GM19328 (cell line): Measurements from ENCODE around the gene GTF2IRD1.
"Not testable (repeated sequence)": the region's sequence is repeated elsewhere in the genome, so short reads cannot be mapped to it uniquely, and the experiment has no call there.

Source experiments
- ATAC-seq: cut with Tn5 transposase; IDR thresholded peaks from one replicate; pipeline ENCODE4 v1.9.1; 2021; ENCODE audit warnings: mild to moderate bottlenecking, moderate library complexity; ENCODE audit not compliant: unreplicated experiment

GTF2IRD1 gene

DNA sequence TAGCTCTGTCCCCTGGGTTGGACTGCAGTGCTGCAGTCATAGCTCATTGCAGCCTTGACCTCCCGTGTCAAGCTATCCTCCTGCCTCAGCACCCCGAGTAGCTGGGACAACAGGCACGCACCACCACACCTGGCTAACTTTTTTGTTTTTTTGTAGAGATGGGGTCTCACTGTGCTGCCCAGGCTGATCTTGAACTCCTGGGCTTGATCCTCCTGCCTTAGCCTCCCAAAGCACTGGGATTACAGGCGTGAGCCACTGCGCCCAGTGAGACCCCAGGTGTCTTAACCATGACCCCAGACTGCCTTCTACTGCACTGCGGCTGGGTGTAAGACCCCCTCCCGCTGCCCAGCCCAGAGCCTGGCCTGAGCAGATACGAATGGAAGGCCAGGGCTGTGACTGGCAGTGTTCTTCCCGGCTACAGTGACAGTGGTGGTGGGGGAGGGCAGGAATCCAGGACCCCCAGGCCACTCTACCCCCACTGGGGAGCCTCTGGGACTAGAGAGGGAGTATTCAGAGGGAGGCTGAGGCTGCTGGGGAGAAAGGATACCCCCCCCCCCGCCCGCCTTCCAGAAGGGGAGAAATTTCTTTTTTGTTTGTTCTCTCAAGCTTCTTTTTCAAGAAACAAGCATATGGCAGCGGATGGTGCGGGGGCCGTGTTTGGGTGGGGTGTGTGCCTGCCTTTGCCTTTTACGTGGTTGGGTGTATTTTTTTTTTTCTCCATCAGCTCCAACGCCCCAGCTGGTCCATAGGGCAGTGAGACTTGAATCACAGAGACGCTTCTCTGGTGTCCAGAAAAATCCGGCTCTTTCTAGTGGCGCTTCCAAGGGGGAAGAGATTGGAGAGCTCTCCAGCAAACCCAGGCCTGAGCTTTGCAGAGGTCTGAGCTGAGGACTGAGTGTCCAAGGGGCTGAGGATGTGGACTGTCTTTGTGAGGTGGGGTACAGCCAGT is 36.6 kb downstream of the GTF2IRD1 start:
- no peak for ATAC-seq

DNA sequence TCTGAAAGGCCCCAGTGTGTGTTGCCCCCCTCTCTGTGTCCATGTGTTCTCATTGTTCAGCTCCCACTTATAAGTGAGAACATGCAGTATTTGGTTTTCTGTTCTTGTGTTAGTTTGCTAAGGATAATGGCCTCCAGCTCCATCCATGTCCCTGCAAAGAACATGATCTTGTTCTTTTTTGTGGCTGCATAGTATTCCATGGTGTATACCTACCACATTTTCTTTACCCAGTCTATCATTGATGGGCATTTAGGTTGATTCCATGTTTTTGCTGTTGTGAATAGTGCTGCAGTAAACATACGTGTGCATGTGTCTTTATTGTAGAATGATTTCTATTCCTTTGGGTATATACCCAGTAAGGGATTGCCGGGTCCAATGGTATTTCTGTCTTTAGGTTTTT is 37.8 kb downstream of the GTF2IRD1 start:
- not testable (repeated sequence) for ATAC-seq

DNA sequence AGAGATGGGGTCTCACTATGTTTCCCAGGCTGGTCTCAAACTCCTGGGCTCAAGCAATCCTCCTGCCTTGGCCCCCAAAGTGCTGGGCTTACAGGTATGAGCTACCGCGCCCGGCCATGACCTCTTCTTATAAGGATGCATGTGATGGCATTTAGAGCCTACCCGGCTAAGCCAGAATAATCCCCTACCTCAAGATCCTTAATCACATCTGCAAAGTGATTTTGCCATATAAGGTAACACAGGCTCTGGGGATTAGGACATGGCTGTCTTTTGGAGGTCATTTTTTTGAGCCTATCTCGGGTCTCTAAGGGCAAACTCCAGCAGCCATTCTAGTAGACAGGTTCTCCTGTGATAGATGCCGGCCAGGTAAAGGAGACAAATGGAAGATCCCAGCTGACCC is 39.6 kb downstream of the GTF2IRD1 start:
- ATAC-seq = no peak

DNA sequence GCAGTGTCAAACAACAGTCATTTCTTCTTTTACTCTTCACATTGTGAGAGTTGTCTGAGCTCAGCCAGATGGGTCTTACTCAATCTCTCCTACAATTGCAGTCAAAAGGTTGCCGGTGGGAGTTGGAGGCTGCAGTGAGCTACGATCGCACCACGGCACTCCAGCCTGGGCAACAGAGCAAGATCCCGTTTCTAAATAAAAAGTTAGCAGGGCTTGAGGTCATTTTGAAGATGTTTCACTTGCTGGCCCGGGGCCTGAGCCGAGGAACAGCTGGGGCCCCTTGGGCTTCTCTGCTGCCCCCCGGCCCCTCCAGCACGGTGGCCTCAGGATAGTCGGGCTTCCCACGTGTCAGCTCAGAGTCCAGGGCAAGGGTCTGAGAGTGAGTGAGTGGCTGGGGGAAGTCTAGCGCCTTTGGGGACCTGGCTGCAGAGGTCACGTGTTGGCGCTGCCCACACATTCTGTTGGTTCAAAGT is 40.4 kb downstream of the GTF2IRD1 start:
- no peak for ATAC-seq

DNA sequence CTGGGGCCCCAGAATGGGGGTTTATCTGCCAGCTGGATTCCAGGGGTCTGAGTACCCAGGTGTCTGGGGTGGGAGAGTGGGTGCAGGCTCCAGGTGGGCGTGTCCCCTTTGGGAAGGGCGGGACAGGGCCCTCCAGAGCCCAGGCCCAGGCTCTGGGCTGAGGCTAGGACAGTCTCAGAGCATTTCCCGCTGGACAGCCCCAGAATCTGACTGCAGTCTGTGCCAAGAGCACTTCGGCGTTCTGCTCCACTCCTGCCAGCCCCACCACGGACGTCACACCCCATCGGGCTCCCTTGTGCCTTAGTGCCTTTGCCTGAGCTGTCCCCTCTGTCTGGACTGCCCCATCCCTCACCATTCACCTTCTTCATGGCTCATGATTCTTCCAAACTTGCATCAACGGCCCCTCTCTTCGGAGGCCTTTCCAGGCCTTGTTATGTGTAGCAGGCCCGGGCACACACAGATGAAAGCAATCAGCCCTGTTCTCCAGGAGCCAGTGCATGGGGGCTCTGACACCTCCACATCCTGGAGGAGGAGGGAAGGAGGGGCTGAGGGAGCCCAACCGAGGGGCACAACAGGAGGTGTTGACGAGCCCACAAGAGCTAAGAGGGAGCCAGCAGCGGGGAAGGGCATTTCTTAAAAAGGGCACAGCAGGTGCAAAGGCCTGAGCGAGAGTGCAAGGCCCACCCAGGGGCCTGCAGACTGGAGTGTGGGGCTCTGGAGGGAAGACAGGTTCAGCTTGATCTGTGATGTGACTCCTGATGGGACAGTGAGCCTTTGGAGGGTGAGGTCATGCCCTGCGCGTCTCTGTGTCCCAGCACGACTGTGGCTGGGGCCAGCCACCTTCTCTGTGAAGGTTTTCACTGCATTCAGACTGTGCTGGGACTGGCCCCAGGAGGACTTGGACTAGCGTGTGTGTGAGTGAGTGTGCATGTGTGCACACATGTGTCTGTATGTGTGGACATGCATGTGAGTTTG is 41.7 kb downstream of the GTF2IRD1 start:
- ATAC-seq = no peak

DNA sequence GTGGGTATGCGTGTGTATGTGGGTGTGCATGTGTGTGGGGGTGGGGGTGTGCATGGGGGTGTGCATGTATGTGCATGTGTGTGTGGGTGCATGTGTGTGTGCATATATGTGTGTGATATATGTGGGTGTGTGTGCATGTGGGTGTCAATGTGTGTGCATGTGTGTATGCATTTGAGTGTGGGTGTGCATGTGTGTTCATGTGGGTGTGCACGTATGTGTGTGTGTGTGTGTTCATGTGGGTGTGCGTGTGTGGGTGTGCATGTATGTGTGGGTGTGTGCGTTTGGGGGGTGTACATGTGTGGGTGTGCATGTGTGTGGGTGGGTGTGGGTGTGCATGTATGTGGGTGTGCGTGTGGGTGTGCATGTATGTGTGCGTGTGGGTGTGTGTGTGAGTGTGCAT is 42.6 kb downstream of the GTF2IRD1 start:
- ATAC-seq = no peak

DNA sequence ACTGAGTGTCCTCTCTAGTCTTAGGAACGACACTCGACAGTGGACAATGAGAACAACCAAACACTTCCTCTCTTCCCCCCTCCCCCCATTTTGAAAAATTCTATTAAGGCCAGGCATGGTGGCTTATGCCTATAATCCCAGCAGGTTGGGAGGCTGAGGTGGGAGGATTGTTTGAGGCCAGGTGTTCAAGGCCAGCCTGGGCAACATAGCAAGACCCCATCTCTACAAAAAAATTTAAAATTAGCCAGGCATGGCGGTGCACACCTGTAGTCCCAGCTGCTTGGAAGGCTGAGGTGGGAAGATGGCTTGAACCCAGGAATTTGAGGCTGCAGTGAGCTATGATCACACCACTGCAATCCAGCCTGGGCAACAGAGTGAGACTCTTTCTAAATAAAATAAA is 43.1 kb downstream of the GTF2IRD1 start:
- not testable (repeated sequence) for ATAC-seq

DNA sequence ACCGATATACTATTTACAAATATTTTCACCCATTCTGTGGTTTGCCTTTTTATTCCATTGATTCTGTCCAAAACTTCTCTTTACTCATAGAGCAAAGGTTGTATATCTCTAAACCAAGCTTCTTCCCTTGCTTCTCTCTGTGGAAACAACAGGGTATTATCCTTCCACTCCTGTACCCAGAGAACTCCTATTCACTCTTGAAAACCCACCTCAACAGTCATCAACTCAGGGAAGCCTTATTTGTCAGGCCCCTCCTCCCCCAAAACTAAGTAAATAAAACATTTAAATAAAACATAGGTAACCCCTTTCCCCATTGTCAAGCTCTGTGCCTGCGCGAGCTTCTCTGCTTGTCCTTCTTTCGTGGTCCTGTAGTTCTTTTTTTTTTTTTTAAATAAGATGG is 44.6 kb downstream of the GTF2IRD1 start:
- ATAC-seq = no peak

DNA sequence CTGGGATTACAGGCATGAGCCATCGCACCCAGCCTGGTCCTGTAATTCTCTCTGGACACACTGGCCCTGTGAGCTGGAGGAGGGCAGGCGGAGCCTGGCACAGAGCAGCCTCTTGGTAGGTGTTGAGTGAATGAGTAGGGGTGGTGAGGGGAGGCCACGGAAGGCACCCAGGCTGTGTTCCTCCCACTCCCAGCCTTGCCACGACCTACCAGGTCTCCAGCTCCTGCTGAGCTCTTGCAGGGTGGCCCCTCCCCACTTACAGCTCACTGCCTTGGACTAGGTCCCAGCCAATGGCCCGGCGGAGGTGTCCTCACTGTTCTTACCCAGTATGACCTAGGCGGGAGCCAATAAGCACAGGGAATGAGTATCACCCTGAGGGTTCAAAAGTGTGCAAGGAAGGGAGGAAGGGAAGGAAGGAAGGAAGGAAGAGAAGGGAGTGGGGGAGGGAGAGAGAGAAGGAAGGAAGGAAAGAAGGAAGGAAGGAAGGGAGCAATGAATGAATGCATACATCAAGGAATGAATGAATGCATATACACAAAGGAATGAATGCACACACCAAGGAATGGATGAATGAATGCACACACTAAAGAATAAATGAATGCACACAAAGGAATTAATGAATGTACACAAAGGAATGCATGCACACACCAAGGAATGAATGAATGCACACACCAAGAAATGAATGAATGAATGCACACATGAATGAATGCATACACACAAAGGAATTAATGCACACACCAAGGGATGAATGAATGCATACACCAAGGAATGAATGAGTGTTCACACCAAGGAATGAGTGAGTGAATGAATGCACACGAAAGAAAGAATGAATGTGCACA is 45.5 kb downstream of the GTF2IRD1 start:
- no peak for ATAC-seq

DNA sequence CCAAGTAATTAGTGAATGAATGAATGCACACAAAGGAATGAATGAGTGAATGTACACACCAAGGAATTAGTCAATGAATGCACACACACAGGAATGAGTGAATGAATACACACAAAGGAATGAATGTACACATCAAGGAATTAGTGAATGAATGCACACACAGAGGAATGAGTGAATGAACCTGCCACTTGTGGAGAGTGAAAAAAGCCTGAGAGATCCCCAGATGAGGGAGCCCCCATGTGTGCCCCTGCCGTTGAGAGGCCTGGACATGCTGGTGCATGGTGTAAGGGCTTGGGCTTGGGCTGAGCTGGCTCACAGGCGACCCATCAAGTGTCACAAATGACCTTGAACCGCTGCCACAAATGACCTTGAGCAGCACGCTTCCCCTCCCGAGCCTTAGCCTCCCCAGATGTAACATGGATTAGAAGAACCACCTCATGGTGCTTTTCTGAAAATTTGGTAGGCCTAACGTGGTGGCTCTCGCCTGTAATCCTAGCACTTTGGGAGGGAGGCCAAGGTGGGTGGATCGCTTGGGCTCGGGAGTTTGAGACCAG is 46.2 kb downstream of the GTF2IRD1 start:
- no peak for ATAC-seq

DNA sequence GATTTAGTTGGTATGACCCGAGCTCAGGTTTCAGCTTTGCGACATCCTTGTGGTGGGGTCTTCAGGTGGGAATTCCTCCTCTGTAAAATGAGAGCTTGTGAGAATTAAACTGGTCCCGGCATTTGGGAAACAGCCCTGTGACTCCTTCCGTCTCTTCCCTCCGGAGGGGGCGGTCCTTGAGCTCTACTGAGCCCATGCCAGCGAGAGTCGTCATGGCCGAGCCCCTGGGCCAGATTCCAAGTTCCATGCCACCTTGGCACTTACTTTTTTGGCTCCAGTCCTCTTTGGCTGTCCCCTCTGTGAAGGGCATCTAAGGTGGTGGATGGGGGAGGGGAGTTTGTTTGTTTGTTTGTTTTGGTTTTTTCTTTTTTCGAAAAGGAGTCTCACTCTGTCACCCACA is 47.6 kb downstream of the GTF2IRD1 start:
- ATAC-seq = no peak

DNA sequence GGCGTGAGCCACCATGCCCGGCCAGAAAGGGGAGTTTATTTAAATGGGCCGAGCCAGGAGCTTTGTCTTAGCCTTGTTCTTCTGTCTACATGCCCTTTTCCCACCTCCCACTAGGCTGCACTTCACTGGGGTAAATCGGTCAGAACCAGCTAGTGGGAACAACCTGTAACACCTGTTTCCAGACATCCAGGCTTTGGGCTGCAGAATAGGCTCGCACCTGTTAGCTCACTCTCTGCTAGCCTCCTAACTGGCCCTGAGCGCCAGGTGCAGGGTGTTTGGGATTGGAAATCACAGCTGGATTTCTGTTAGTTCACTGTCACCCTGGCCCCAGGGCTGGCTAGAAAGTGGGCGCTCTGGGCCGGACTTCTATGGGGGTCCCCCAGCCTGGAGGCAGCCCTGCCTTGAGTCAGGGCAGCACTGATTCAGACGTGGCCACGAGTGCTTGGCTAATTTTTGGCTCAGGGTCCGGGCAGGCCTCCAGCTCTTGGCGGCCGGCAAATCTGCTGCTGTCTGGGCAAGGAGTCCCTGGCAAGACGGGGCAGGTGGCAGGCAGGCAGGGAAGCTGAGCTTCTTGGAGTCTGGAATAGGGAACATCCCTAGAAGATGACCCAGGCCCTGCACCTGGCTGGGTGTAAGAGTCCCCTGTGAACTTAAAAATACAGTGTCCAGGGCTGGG is 48.6 kb downstream of the GTF2IRD1 start:
- ATAC-seq = no peak

DNA sequence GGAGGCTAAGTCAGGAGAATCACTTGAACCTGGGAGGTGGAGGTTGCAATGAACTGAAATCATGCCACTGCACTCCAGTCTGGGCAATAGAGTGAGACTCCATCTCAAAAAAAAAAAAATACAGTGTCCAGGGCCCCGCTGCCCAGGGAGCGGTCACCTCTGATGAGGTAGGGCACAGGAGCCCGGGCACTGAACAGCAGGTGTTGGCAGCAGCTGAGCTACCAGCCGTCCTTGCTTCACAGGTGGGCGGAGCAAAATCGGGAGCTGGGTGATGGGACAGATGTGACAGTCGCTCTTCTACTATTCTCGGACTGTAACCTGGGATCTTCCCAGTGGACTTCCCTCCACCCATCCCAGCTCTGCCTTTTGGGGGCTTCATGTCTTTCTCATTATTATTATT is 49.4 kb downstream of the GTF2IRD1 start:
- ATAC-seq = no peak

DNA sequence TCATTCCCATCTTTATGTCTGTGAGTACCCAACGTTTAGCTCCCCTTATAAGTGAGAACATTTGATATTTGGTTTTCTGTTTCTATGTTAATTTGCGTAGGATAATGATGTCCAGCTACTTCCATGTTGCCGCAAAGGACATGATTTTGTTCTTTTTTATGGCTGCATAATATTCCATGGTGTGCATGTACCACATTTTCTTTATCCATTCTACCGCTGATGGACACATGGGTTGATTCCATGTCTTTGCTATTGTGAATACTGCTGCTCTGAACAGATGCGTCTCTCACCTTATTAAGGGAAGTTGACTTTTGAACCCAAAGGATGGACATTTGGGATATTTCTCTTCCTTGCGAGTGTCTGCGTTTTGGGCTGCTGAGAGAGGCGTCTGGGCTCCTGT is 50.2 kb downstream of the GTF2IRD1 start:
- no peak for ATAC-seq

DNA sequence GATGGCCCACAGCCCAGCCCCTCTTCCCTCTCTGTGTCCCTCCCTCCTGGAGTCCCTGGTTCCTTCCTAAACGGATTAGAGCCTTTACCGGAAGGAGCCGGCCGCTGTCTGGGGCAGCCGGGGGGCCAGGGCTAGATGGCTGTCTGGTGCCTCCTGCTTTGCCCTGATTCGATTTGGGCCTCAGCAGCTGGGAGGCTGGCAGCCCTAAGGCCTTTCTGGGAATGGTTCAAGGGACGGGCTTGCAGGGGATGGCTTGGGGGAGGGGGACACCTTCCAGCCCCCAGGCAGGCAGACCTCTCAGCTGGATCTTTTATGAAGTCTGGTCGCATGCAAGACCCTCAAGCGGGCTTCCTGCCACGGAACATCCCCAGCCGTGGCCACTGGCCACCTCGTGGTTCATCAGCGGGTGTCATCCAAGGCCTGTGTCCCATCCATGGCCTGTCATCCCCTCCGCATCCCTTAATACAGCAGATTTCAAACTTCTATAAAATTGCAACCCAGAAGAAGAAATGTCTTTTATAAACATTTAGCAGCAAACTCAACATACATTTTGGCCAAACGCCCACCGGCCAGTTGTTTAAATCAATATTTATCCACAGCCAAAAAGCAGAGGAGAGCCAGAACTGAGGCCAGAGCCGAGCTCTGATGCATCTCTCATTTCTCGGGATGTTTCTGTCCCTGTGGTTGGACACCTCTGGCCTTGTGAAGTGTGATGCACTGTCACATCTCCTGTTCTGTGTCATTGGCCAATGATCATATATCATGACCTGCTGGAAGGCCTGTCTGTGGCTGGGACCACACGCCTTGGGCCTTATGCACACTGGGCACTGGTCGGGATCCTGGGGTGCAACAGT is 52.0 kb downstream of the GTF2IRD1 start:
- no peak for ATAC-seq

DNA sequence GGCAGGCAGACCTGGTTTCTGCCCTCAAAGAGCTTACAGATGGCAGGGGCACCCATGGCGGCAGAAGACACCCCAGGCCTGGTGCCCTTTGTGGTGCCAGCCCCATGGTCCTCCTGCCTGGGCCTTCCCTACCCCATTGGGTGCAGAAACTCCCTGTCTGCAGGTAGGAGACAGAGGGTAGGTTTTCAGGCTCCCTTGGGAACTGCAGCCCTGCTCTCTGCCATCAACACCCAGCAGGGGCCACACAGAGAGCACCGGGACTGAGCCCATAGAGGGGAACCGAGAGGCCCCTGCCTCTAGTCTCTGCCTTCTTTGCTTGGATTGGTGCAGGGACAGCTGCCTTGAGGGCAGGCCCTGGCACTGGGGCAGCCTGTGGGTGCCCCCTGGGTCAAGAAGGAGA is 52.6 kb downstream of the GTF2IRD1 start:
- ATAC-seq = no peak

DNA sequence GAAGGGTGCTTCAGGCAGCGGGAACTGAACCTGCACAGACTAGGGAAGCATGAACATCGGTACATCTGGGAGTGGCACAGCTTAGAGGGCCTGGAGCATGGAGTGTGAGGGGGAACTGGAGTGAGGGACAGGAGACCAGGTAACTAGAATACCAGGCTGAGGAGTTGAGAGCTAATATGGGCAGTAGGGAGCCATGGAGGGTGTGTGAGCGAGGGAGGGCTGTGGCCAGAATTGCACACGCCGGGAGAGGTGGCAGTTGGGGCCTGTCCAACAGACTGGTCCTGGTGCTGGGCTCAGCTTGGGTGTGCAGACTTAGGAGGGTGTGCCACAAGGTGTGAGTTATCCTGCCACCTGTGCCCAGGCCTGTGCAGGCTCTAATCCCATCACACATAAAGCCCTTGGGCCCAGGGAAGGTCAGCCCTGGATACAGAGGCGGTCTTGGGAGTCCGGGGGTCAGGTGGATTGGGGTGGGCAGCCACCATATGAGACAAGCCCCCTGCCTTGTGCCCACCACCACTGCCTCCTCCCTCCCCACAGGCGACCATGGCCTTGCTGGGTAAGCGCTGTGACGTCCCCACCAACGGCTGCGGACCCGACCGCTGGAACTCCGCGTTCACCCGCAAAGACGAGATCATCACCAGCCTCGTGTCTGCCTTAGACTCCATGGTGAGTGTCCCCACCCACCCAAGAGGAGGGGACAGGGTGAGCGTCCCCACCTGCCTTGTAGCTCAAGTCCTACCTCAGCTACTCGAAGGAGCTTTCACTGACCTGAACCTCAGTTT is 54.0 kb downstream of the GTF2IRD1 start:
- no peak for ATAC-seq

DNA sequence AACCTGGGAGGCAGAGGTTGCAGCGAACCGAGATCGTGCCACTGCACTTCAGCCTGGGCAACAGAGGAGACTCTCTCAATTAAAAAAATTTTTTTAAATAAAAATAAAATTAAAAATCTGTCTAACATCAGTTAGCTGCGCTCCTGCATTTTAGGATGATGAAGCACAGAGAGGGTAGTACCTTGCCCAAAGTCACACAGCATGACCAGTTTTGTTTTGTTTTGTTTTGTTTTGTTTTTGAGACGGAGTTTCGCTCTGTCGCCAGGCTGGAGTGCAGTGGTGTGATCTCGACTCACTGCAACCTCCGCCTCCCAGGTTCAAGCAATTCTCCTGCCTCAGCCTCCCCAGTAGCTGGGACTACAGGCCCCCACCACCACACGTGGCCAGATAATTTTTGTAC is 55.7 kb downstream of the GTF2IRD1 start:
- not testable (repeated sequence) for ATAC-seq
